ENCODE measurements around the gene ENPP7. TPM values are rescaled to one million over a fixed set of nuclear protein-coding genes. Genes with fewer than 3 reads are reported as not detected.

Gene ENPP7
- total RNA-seq, 1 donor from 2014 or later: 0.48 TPM

DNA sequence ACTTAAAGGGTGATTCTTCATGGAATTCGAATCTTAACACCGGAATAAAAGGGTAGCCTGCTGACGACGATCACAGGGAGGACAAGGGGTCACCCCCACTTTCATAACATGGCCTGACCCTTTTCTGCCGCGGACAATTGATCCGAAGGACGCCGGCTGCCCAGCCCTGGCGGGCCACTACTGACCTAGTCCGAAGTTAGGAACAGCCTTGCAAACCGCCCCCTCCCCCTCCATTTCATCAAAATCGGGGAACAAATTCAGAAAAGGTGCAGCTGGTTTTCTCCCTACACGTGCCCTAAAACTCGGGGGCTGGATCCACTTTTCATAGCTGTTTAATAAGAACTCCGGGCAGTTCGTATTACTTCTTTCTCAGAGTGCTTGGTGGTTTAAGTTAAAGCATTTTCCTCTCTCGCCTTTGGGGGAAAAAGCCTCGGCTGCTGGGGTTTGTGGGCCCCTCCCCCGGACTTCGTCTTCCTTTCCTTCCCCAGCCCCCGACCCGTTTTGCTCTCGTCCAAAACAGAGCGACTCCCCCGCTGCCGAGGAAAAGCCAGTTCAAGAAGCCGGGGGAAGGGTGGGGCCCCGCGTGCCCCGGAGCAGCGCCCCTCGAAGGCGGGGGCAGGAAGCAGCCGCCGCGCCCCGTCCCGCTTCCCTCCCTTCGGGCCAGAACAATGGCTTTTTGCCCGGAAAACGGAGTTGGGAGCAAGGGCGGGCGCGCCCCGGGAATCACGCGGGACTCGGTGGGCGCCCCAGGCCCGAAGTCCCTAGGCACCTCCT lies 46.6 kb downstream of the ENPP7 start:
- DNase-seq (ENCODE audit: low spot score): peak; percentile 72

DNA sequence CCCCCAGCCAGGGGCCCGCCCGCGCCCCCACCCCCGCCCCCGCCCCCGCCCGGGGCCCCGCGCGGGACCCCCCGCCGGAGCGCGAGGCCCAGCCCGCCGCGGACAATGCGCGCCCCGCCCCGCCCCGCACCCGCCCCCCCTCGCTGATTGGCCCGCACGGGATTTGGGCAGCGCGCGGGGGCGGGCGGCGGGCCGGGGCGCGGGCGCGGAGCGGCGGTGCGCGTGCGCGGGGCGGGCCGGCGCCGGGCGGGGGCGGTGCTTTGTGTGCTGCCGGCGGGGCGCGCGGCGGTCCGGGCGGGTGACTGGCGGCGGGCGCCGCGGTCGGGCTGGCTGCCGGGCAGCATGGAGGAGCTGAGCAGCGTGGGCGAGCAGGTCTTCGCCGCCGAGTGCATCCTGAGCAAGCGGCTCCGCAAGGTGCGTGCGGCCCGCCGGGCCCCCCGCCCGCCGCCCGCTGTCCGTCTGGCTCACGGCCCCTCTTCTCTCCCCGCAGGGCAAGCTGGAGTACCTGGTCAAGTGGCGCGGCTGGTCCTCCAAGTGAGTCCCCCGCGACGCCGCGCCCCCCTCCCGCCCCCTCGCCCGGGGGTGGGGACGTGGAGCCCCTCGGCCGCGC lies 47.3 kb downstream of the ENPP7 start, which contains the start of gene CBX2:
Gene CBX2, plus strand, starts transcription at position 255 of the 610 bp plus-strand sequence. Its CDS starts 88 bp downstream, at position 343.
- DNase-seq (ENCODE audit: low spot score): peak; percentile 79

DNA sequence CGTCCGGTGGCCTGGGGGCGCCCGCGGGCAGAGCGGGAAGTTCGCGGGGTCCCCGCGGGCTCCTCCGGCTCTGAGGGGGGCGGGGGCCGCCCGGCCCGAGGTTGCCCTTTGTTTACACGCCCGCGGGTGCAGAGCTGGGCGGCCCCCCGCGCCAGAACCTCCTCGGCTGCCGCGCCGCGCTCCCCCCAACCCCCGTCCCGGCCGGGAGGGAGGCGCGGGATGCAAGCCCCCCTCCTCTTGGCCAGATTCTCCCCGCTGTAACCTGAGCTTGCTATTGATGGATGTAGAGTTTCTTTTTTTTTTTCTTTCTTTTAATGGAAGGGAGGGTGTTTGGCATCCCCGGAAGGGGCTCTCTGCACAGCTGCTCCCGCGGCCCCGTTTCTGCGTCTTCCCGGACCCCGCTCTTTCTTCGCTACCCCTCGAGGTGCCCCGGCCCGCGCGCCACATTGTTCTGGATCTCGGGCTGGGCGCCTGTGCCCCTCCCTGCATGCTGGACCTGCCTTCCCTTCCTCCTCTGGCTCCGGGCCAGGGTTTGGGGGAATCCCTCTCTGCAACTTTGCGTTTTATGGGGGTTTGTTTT lies 47.9 kb downstream of the ENPP7 start:
- peak; percentile 43 for DNase-seq (ENCODE audit: low spot score)

DNA sequence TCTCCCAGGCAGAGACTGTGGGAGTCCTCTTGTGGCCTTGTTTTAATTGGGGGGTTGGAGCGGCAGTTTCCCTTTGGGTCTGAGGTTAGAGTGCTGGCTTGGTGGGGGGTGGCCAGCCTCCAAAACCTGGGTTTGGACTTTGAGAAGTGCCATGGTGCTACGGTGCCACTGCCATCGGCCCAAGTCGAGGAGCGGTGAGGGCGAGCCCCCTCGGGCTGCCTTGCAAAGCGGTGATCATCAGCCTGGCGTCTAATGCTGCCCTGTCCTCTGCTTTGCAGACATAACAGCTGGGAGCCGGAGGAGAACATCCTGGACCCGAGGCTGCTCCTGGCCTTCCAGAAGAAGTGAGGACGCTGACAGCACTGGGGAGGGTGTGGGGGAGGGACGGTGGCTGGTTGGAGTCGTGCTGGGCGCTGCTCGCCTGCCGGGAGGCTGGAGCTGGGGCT lies 48.4 kb downstream of the ENPP7 start:
- no peak for DNase-seq (ENCODE audit: low spot score)

- no peak for DNase-seq (ENCODE audit: low spot score)
Observed at GRCh38 chr17:79779661-79780365, 49.1 kb downstream of the ENPP7 start.

DNA sequence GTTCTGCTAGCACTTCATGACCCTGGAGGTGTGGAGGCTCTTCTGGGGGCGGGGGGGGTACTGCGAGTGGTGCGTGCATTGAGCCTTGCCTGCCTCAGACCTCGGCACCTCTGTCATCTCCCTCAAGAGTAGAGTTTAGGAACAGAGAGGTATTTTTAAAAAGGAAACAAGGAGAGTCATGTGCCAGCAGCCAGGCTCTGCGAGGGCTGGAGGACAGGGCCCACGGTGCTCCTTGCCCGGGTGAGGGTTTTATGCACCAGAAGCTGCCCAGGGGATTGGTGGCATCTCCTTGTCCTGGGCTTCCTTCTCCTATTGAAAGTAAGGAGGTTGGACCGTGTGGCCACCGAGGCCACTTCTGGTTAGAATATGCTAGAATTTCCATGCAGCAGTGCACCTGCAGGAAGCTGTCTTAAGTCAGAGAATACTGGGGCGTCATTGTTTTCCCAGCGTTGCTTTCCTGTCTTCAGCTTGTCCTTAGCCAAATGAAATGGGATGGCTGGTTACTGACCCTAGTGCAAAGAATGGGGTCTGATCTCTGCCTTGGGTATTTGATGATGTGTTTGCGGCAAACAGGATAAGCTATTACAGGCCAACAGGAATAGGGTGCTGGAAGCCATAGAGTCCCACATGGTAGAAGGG lies 50.4 kb downstream of the ENPP7 start:
- DNase-seq (ENCODE audit: low spot score): no peak

GRCh38 chr17:79781736-79782575 lies 51.2 kb downstream of the ENPP7 start:
- DNase-seq (ENCODE audit: low spot score): no peak

- no peak for DNase-seq (ENCODE audit: low spot score)
Observed at GRCh38 chr17:79783891-79784290, 53.1 kb downstream of the ENPP7 start.

GRCh38 chr17:79784353-79785016 lies 53.7 kb downstream of the ENPP7 start:
- no peak for DNase-seq (ENCODE audit: low spot score)

- no peak for DNase-seq (ENCODE audit: low spot score)
Observed at GRCh38 chr17:79785017-79785899, 54.5 kb downstream of the ENPP7 start.

- DNase-seq (ENCODE audit: low spot score): no peak
Observed at GRCh38 chr17:79785900-79786810, 55.4 kb downstream of the ENPP7 start.

GRCh38 chr17:79786930-79787643 lies 56.3 kb downstream of the ENPP7 start:
- no peak for DNase-seq (ENCODE audit: low spot score)

GRCh38 chr17:79788455-79788854 lies 57.7 kb downstream of the ENPP7 start:
- no peak for DNase-seq (ENCODE audit: low spot score)

DNA sequence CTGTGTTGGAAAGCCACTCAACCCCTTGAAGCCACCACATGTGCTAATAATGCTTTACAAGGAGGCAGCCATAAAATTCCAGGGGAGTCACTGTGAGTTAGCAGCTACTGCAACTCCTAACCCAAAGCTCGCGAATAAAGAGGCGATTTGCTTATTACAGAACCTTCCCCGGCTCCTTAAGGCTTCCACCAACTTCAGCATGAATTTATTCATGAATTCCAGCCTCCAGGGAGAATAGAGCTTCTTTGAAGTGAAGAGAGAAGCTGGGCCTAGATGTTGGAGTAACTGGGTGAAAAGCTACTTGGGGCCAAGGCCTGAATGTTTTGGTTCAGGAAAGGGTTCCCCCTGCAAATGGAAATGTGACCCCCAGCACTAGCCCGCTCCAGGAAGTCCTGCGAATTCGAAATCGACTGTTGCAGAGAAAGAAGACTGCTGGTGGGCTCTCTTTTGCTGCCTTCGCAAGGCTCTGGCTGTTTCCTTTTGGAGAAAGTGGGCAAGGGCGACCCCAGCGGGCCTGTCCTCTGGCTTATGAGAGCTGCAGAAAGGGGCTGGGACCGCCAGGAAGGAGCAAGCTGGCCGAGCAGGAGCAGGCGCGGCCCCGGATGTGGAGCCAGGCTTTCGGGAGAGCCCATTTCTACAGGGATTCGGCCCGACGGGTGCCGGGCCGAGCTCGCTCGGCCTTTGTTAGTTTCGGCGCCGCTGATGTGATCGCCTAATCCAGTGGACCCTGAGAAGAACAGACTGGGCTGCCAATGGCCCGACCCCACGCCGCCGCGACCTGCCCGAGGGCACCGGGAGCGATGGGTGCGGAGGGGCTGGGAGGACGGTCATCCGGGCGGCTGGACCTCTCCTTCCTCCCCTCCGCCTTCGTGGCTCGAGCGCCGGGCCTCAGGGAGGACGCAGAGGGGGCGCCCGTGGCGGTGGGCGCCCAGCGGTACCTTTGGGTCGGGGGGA lies 58.5 kb downstream of the ENPP7 start:
- no peak for DNase-seq (ENCODE audit: low spot score)

GRCh38 chr17:79789943-79790804 lies 59.4 kb downstream of the ENPP7 start:
- DNase-seq (ENCODE audit: low spot score): no peak
